Osteocyte (in vitro differentiated cells): Measurements from ENCODE around the gene ADAMTS3. TPM values are rescaled to one million over a fixed set of nuclear protein-coding genes. Genes with fewer than 3 reads are reported as not detected.
A peak's percentile ranks its signal among the peaks of the same experiment; 100 is the strongest.

Source experiments
- DNase-seq: peaks from one replicate; pipeline ENCODE4 v3.0.0; 2021; ENCODE audit warnings: mixed read lengths; ENCODE audit not compliant: unreplicated experiment; ENCODE audit errors: extremely low spot score
- H3K27ac Mint-ChIP-seq: one replicate; pipeline ENCODE4 v1.8.0; 2021; ENCODE audit warnings: mild to moderate bottlenecking, mixed read lengths; ENCODE audit not compliant: unreplicated experiment
- H3K27me3 Mint-ChIP-seq: one replicate; pipeline ENCODE4 v1.8.0; 2021; ENCODE audit warnings: mixed read lengths; ENCODE audit not compliant: unreplicated experiment
- H3K36me3 Mint-ChIP-seq: one replicate; pipeline ENCODE4 v1.8.0; 2021; ENCODE audit warnings: mixed read lengths; ENCODE audit not compliant: unreplicated experiment
- H3K4me1 Mint-ChIP-seq: one replicate; pipeline ENCODE4 v1.8.0; 2021; ENCODE audit warnings: mixed read lengths; ENCODE audit not compliant: unreplicated experiment
- H3K4me3 Mint-ChIP-seq: one replicate; pipeline ENCODE4 v1.8.0; 2021; ENCODE audit warnings: mild to moderate bottlenecking, moderate library complexity, mixed read lengths; ENCODE audit not compliant: unreplicated experiment
- H3K9me3 Mint-ChIP-seq: one replicate; pipeline ENCODE4 v1.8.0; 2021; ENCODE audit warnings: mixed read lengths; ENCODE audit not compliant: unreplicated experiment
- CTCF ChIP-seq: fragments of 200-600 bp; sonication (generic); IDR thresholded peaks from 2 replicates; pipeline ENCODE4 v1.5.0; 2021; ENCODE audit warnings: antibody characterized with exemption, mild to moderate bottlenecking, moderate library complexity
- total RNA-seq: library from RNA; stranded (reverse); gene quantifications from 2 replicates; pipeline ENCODE4 v1.2.1, GENCODE V29; 2021

Gene ADAMTS3
- total RNA-seq, 1 donor from 2014 or later = 1.4 TPM

- H3K9me3 Mint-ChIP-seq = no peaks in the 10 kb centered on the region
- no peaks in the 10 kb centered on the region for H3K27me3 Mint-ChIP-seq
- no peak for TF ChIP-seq CTCF
- peak overlapping the region; percentile 65 for H3K27ac Mint-ChIP-seq
- DNase-seq = no peak
- H3K4me1 Mint-ChIP-seq = peaks cover 29% of the 10 kb centered on the region
- no peaks in the 10 kb centered on the region for H3K36me3 Mint-ChIP-seq
- no peak overlapping the region for H3K4me3 Mint-ChIP-seq
Observed at GRCh38 chr4:72319601-72320021, 249.4 kb downstream of the ADAMTS3 start.

- no peak for DNase-seq
- H3K27ac Mint-ChIP-seq = no peak overlapping the region
Observed at GRCh38 chr4:72318421-72319170, 250.4 kb downstream of the ADAMTS3 start.

GRCh38 chr4:72314869-72315268 lies 254.2 kb downstream of the ADAMTS3 start:
- Mint-ChIP-seq H3K27me3 (no peaks in the 10 kb centered on the region), H3K4me1 (peaks cover 55% of the 10 kb centered on the region), H3K9me3 (no peaks in the 10 kb centered on the region), H3K36me3 (no peaks in the 10 kb centered on the region), H3K27ac (peak overlapping the region; percentile 83), H3K4me3 (no peak overlapping the region)
- no peak for DNase-seq
- no peak for TF ChIP-seq CTCF

More at GRCh38 chr4:72318421-72319170, 250.4 kb downstream of the ADAMTS3 start:
- Mint-ChIP-seq H3K4me1 (peaks cover 35% of the 10 kb centered on the region), H3K36me3 (no peaks in the 10 kb centered on the region), H3K9me3 (no peaks in the 10 kb centered on the region), H3K27me3 (no peaks in the 10 kb centered on the region), H3K4me3 (no peak overlapping the region)
- TF ChIP-seq CTCF = no peak

GRCh38 chr4:72313121-72313520 lies 255.9 kb downstream of the ADAMTS3 start:
- no peaks in the 10 kb centered on the region for H3K27me3 Mint-ChIP-seq
- peak overlapping the region; percentile 82 for H3K27ac Mint-ChIP-seq
- no peak for DNase-seq
- no peak for TF ChIP-seq CTCF
- no peaks in the 10 kb centered on the region for H3K36me3 Mint-ChIP-seq
- H3K4me3 Mint-ChIP-seq = no peak overlapping the region
- no peaks in the 10 kb centered on the region for H3K9me3 Mint-ChIP-seq
- H3K4me1 Mint-ChIP-seq = peaks cover 45% of the 10 kb centered on the region

- TF ChIP-seq CTCF = no peak
- Mint-ChIP-seq H3K9me3 (no peaks in the 10 kb centered on the region), H3K4me3 (no peak overlapping the region), H3K4me1 (peaks cover 45% of the 10 kb centered on the region), H3K27me3 (no peaks in the 10 kb centered on the region), H3K27ac (peak overlapping the region; percentile 82), H3K36me3 (no peaks in the 10 kb centered on the region)
- DNase-seq = no peak
Observed at GRCh38 chr4:72312032-72312650, 256.9 kb downstream of the ADAMTS3 start.
